Frontal cortex (tissue), 4 donors: Measurements from ENCODE around the gene ENTPD6. TPM values are rescaled to one million over a fixed set of nuclear protein-coding genes. Genes with fewer than 3 reads are reported as not detected.

Experiments
- DNase-seq, 2 donors: peaks; one replicate each; pipeline ENCODE4 v3.0.0; 2012; ENCODE audit warnings: low spot score in 2 of 2
- FAIRE-seq: peaks from 2 replicates; lab custom pipeline; 2012; peaks lifted over from hg19 to GRCh38; lab: Jason Lieb, UNC
- total RNA-seq: library from RNA; depleted of rRNA; stranded (reverse); fragments of >200 nt; gene quantifications from one replicate; pipeline ENCODE4 v1.2.3, GENCODE V29; 2014
- donor health status: control.
- donor health status: control.
- donor health status: control.

The ENTPD6 gene
- total RNA-seq, 1 donor from 2014 or later = 48.5 TPM

- FAIRE-seq (no peak), DNase-seq (no peak)
Observed at GRCh38 chr20:25207149-25207959, 11.8 kb downstream of the ENTPD6 start.

- no peak for FAIRE-seq
- no peak for DNase-seq
Observed at GRCh38 chr20:25207960-25208534, 12.5 kb downstream of the ENTPD6 start.

- no peak for DNase-seq
- no peak for FAIRE-seq
Observed at GRCh38 chr20:25209400-25209799, 13.9 kb downstream of the ENTPD6 start.

GRCh38 chr20:25209911-25210310 is 14.4 kb downstream of the ENTPD6 start:
- FAIRE-seq (no peak), DNase-seq (no peak)

GRCh38 chr20:25211273-25211672 is 15.8 kb downstream of the ENTPD6 start:
- FAIRE-seq (no peak), DNase-seq (no peak)

GRCh38 chr20:25212242-25212641 is 16.7 kb downstream of the ENTPD6 start:
- no peak for DNase-seq

GRCh38 chr20:25213566-25214425 is 18.3 kb downstream of the ENTPD6 start:
- DNase-seq (no peak), FAIRE-seq (no peak)

More at GRCh38 chr20:25212242-25212641, 16.7 kb downstream of the ENTPD6 start:
- no peak for FAIRE-seq

- DNase-seq (no peak), FAIRE-seq (no peak)
Observed at GRCh38 chr20:25214426-25214790, 18.9 kb downstream of the ENTPD6 start.

GRCh38 chr20:25214819-25215218 is 19.3 kb downstream of the ENTPD6 start:
- DNase-seq = no peak
- no peak for FAIRE-seq

- no peak for FAIRE-seq
Observed at GRCh38 chr20:25215521-25215920, 20.0 kb downstream of the ENTPD6 start.

GRCh38 chr20:25216199-25216945 is 20.9 kb downstream of the ENTPD6 start:
- no peak for FAIRE-seq

More at GRCh38 chr20:25215521-25215920, 20.0 kb downstream of the ENTPD6 start:
- no peak for DNase-seq

GRCh38 chr20:25217161-25218108 is 21.9 kb downstream of the ENTPD6 start:
- no peak for FAIRE-seq
- no peak for DNase-seq

More at GRCh38 chr20:25216199-25216945, 20.9 kb downstream of the ENTPD6 start:
- no peak for DNase-seq

GRCh38 chr20:25218109-25218486 is 22.6 kb downstream of the ENTPD6 start:
- no peak for DNase-seq
- FAIRE-seq = no peak

- DNase-seq (no peak), FAIRE-seq (no peak)
Observed at GRCh38 chr20:25218492-25218891, 23.0 kb downstream of the ENTPD6 start.

- DNase-seq = no peak
- no peak for FAIRE-seq
Observed at GRCh38 chr20:25219365-25219764, 23.9 kb downstream of the ENTPD6 start.

- DNase-seq (no peak), FAIRE-seq (no peak)
Observed at GRCh38 chr20:25220021-25220730, 24.7 kb downstream of the ENTPD6 start.

GRCh38 chr20:25220810-25221591 is 25.5 kb downstream of the ENTPD6 start:
- no peak for FAIRE-seq
- DNase-seq = no peak
